Measurements from ENCODE around the gene INPP5F.

INPP5F gene

GRCh38 chr10:119680650-119681081, 45.2 kb upstream of the INPP5F start:
- CTCF ChIA-PET: no interaction called here
- POLR2A ChIA-PET: no interaction called here
- no peak for DNase-seq (ENCODE audit: extremely low spot score)
- TF ChIP-seq SUZ12 (IDR thresholded peaks at IDR 0.05): no peak
- no peak for TF ChIP-seq FOXM1 (IDR thresholded peaks at IDR 0.05; ENCODE audit: borderline replicate concordance)
- no peak for TF ChIP-seq FOXK2 (IDR thresholded peaks at IDR 0.05)
- no peak for TF ChIP-seq TARDBP (IDR thresholded peaks at IDR 0.05)
- no peak for TF ChIP-seq ARNT (IDR thresholded peaks at IDR 0.05)
- no peak for TF ChIP-seq ZNF384 (IDR thresholded peaks at IDR 0.05)
- TF ChIP-seq BHLHE40 (IDR thresholded peaks at IDR 0.05; ENCODE audit: borderline replicate concordance): no peak
- no peak for TF ChIP-seq SP1 (IDR thresholded peaks at IDR 0.05)
- no peak for TF ChIP-seq ELF4 (IDR thresholded peaks at IDR 0.05)
- TF ChIP-seq NFRKB (IDR thresholded peaks at IDR 0.05): no peak
- TF ChIP-seq LEF1 (IDR thresholded peaks at IDR 0.05; ENCODE audit: borderline replicate concordance): no peak
- no peak for TF ChIP-seq FOXA1 (IDR thresholded peaks at IDR 0.05)
- TF ChIP-seq CTBP1 (IDR thresholded peaks at IDR 0.05; ENCODE audit: borderline replicate concordance): no peak
- no peak for TF ChIP-seq PKNOX1 (IDR thresholded peaks at IDR 0.05)
- TF ChIP-seq HDGF (IDR thresholded peaks at IDR 0.05; ENCODE audit: borderline replicate concordance): no peak
- TF ChIP-seq L3MBTL2 (conservative IDR thresholded peaks at IDR 0.05): no peak

GRCh38 chr10:119686465-119687191, 39.2 kb upstream of the INPP5F start:
- ChIA-PET CTCF (interaction anchor here (0.5 to 2.2 kb wide), 11 partner anchors 9 to 173 kb away, joined by 3 to 10 read pairs (median 4); partner anchors contain the start of gene INPP5F), POLR2A (interaction anchor here (1.4 to 2.8 kb wide), 3 partner anchors 35 to 186 kb away, joined by 3 to 14 read pairs (median 7); partner anchors contain the start of genes BAG3, INPP5F and MCMBP)
- TF ChIP-seq FOXK2 (IDR thresholded peaks at IDR 0.05): no peak
- TF ChIP-seq SP1 (IDR thresholded peaks at IDR 0.05): no peak
- no peak for TF ChIP-seq ZNF384 (IDR thresholded peaks at IDR 0.05)
- TF ChIP-seq L3MBTL2 (conservative IDR thresholded peaks at IDR 0.05): no peak
- TF ChIP-seq FOXM1 (IDR thresholded peaks at IDR 0.05; ENCODE audit: borderline replicate concordance): no peak
- TF ChIP-seq BHLHE40 (IDR thresholded peaks at IDR 0.05; ENCODE audit: borderline replicate concordance): no peak
- no peak for TF ChIP-seq LEF1 (IDR thresholded peaks at IDR 0.05; ENCODE audit: borderline replicate concordance)
- no peak for TF ChIP-seq SUZ12 (IDR thresholded peaks at IDR 0.05)
- TF ChIP-seq NFRKB (IDR thresholded peaks at IDR 0.05): no peak
- TF ChIP-seq ELF4 (IDR thresholded peaks at IDR 0.05): no peak
- no peak for TF ChIP-seq HDGF (IDR thresholded peaks at IDR 0.05; ENCODE audit: borderline replicate concordance)
- DNase-seq (ENCODE audit: extremely low spot score): peak; percentile 91

GRCh38 chr10:119687192-119688032, 38.4 kb upstream of the INPP5F start:
- CTCF ChIA-PET: interaction anchor here (0.7 to 2.2 kb wide), 10 partner anchors 10 to 173 kb away, joined by 3 to 10 read pairs (median 4); partner anchors contain the start of gene INPP5F
- TF ChIP-seq NFRKB (IDR thresholded peaks at IDR 0.05): no peak
- peak; percentile 35; the same call in 1 of the 2 replicates for TF ChIP-seq PKNOX1 (IDR thresholded peaks at IDR 0.05)
- no peak for TF ChIP-seq FOXA1 (IDR thresholded peaks at IDR 0.05)
- no peak for DNase-seq (ENCODE audit: extremely low spot score)
- POLR2A ChIA-PET: interaction anchor here (0.9 to 2.8 kb wide), 4 partner anchors 21 to 185 kb away, joined by 3 to 14 read pairs (median 5); partner anchors contain the start of genes BAG3, INPP5F and MCMBP

DNA sequence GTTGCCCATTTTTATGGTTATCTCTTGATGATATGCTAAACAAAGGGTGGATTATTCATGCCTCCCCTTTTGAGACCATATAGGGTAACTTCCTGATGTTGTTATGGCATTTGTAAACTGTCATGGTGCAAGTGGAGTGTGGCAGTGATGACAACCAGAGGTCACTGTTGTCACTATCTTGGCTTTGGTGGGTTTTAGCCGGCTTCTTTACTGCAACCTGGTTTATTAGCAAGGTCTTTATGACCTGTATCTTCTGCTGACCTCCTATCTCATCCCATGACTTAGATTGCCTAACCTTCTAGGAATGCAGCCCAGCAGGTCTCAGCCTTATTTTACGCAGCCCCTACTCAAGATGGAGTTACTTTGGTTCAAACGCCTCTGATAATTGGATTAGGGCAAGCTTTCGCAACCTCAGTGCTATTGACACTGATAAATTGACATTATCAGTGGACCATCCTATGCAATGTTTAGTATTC, 37.8 kb upstream of the INPP5F start:
- TF ChIP-seq ELF4 (IDR thresholded peaks at IDR 0.05) (no peak), PKNOX1 (IDR thresholded peaks at IDR 0.05) (no peak), LEF1 (IDR thresholded peaks at IDR 0.05; ENCODE audit: borderline replicate concordance) (no peak), HDGF (IDR thresholded peaks at IDR 0.05; ENCODE audit: borderline replicate concordance) (no peak)
- no peak for DNase-seq (ENCODE audit: extremely low spot score)
- CTCF ChIA-PET: interaction anchor here (1.2 to 2.2 kb wide), 4 partner anchors 10 to 172 kb away, joined by 3 to 10 read pairs (median 8); no protein-coding TSS in a partner anchor
- POLR2A ChIA-PET: interaction anchor here (0.9 to 2.8 kb wide), 2 partner anchors 22 to 38 kb away, joined by 3 to 14 read pairs; partner anchors contain the start of gene INPP5F

DNA sequence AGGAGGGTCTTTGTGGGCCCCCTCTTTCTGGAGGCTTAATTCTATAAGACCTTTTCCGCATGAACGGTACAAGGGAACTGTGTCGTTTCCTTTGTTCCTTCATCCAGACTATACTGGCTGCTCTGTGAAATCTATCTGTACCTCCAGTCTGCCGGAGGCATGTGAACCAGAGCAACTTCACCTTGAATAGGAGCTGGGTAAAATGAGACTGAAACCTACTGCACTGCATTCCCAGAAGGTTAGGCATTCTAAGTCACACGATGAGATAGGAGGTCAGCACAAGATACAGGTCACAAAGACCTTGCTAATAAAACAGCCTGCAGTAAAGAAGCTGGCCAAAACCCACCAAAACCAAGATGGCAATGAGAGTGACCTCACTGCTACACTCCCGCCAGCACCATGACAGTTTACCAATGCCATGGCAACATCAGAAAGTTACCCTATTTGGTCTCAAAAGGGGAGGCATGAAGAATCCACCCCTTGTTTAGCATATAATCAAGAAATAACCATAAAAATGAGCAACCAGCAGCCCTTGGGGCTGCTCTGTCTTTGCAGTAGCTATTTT, 36.8 kb upstream of the INPP5F start:
- no peak for DNase-seq (ENCODE audit: extremely low spot score)
- TF ChIP-seq BHLHE40 (IDR thresholded peaks at IDR 0.05; ENCODE audit: borderline replicate concordance) (no peak), CTBP1 (IDR thresholded peaks at IDR 0.05; ENCODE audit: borderline replicate concordance) (no peak), ZNF384 (IDR thresholded peaks at IDR 0.05) (no peak), SP1 (IDR thresholded peaks at IDR 0.05) (no peak), LEF1 (IDR thresholded peaks at IDR 0.05; ENCODE audit: borderline replicate concordance) (no peak), L3MBTL2 (conservative IDR thresholded peaks at IDR 0.05) (no peak), ARNT (IDR thresholded peaks at IDR 0.05) (no peak), PKNOX1 (IDR thresholded peaks at IDR 0.05) (no peak), NFRKB (IDR thresholded peaks at IDR 0.05) (no peak), SUZ12 (IDR thresholded peaks at IDR 0.05) (no peak), FOXA1 (IDR thresholded peaks at IDR 0.05) (no peak), TARDBP (IDR thresholded peaks at IDR 0.05) (no peak), ELF4 (IDR thresholded peaks at IDR 0.05) (no peak), FOXM1 (IDR thresholded peaks at IDR 0.05; ENCODE audit: borderline replicate concordance) (no peak), FOXK2 (IDR thresholded peaks at IDR 0.05) (no peak), HDGF (IDR thresholded peaks at IDR 0.05; ENCODE audit: borderline replicate concordance) (no peak)
- ChIA-PET CTCF (no interaction called here), POLR2A (no interaction called here)

Measured in HEK293T (cell line).